Measurements from ENCODE around the gene LTV1.

LTV1 gene

DNA sequence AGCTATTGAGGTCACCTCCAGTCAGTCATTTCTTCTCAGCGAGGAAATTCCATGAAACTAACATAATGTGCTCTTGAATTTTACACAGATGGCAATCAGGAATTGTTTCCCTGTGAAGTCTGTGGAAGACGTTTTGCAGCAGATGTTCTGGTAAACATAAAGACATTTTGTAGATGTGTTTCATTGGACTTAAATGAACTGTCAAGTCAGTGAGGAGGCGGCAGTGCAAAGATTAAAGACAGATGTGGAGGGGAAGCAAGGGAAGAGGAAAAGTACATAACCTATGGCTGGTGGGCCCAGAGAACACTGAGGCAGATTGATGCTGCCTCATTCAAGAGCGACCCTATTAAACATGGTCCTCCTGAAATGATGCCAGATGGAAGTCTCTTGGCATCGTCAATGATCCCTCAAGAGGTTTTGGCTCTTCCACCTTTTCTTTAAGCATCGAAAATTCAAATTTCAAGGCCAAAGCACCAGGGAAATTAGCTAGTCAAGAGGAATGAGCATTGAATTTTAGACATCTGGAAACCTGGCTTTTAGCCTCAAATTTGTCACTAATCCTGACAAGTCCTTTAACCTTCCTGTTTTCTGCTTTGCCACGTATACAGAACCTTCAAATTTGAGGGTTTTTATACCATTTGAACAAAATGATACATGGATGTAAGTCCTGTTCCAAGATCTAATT, 41.2 kb downstream of the LTV1 start:
- H3K4me1 ChIP-seq: no peaks in the 10 kb centered on the region
- TF ChIP-seq, protein P1, sequence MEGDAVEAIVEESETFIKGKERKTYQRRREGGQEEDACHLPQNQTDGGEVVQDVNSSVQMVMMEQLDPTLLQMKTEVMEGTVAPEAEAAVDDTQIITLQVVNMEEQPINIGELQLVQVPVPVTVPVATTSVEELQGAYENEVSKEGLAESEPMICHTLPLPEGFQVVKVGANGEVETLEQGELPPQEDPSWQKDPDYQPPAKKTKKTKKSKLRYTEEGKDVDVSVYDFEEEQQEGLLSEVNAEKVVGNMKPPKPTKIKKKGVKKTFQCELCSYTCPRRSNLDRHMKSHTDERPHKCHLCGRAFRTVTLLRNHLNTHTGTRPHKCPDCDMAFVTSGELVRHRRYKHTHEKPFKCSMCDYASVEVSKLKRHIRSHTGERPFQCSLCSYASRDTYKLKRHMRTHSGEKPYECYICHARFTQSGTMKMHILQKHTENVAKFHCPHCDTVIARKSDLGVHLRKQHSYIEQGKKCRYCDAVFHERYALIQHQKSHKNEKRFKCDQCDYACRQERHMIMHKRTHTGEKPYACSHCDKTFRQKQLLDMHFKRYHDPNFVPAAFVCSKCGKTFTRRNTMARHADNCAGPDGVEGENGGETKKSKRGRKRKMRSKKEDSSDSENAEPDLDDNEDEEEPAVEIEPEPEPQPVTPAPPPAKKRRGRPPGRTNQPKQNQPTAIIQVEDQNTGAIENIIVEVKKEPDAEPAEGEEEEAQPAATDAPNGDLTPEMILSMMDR (IDR thresholded peaks at IDR 0.05; ENCODE audit: low read depth, low read length): no peak
- H3K4me3 ChIP-seq (ENCODE audit: low read depth, low read length): no peak overlapping the region
- no peak for DNase-seq
- no peaks in the 10 kb centered on the region for H3K36me3 ChIP-seq
- no peaks in the 10 kb centered on the region for H3K9me3 ChIP-seq
- H3K27me3 ChIP-seq: no peaks in the 10 kb centered on the region

DNA sequence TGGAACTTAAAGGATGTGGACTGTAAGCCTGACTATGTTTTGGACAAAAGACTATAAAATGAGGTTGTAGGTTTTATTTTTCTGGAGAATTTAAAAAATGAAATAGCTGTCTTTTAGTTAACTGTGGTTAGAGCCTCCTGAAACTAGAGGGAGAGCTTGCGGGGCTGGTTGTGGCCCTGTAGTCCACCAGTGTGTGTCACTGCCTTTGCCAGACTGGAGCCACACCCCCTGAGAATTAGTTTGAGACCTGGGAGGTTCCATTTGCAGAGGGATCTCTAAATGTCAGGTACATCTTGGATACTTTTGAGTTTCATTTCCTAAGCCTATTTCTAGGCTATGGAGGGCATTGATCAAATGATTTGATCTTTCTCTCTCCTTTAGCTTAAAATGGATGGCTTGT, 42.0 kb downstream of the LTV1 start:
- TF ChIP-seq, protein P1 (IDR thresholded peaks at IDR 0.05; ENCODE audit: low read depth, low read length): no peak
- H3K4me3 ChIP-seq (ENCODE audit: low read depth, low read length): no peak overlapping the region

DNA sequence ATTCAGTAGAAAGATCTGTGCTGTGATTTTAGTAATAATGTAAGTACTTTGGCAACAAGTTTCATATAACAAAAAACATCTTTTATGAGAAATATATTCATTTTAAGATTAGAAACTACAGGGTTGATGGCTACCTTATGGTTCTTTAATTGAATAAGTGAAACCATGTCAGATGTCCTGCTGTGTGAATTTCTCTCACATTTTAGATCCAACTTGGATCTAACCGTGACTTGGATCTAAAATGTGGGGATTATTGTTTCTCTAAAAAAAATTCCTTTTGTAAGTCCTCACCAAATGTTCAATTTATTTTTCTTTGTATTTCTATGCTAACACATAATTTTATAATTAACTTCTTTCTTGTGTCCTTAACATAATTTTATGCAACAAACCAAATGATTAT, 51.5 kb downstream of the LTV1 start:
- H3K36me3 ChIP-seq: no peaks in the 10 kb centered on the region
- no peaks in the 10 kb centered on the region for H3K9me3 ChIP-seq
- no peak for DNase-seq
- TF ChIP-seq, protein P1 (IDR thresholded peaks at IDR 0.05; ENCODE audit: low read depth, low read length): no peak
- H3K4me1 ChIP-seq: no peaks in the 10 kb centered on the region
- no peak overlapping the region for H3K4me3 ChIP-seq (ENCODE audit: low read depth, low read length)
- H3K27me3 ChIP-seq: no peaks in the 10 kb centered on the region

More for the DNA sequence above, 42.0 kb downstream of the LTV1 start:
- no peaks in the 10 kb centered on the region for H3K4me1 ChIP-seq
- H3K27me3 ChIP-seq: no peaks in the 10 kb centered on the region
- no peak for DNase-seq
- H3K36me3 ChIP-seq: no peaks in the 10 kb centered on the region
- H3K9me3 ChIP-seq: no peaks in the 10 kb centered on the region

DNA sequence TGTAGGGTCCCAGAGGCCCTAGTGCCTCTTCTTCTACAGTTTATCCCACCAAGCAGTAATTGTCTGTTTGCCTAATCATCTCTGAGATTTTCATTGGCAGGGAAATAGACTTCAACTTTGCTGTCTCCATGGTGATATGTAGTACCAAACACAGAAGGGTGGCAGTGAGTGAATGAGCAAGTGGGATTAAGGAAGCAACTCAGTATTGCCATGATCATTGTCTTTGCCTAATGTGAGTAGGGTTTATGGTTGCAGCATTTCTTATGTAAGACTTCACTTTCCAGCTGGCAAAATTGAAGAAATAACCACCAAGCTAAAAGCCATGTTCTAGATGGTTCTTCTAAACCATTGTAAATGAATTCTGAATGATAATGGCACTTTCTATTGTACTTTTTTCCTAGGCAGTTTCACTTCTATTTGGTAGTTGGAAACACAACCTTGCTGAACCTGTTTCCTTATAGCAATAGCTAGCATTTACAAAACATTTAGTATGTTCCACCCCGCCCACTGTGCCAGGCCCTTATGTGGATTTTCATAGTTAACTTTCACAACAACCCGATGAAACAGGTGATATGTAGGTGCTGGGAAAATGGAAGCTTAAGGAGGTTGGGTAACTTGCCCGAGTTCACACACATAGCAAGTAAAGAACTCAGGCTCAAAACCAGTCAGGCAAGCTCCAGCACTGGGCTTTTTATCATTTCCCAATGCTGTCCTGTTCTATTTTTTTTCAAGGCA, 53.2 kb downstream of the LTV1 start:
- DNase-seq: no peak
- TF ChIP-seq, protein P1 (IDR thresholded peaks at IDR 0.05; ENCODE audit: low read depth, low read length): no peak
- Histone ChIP-seq H3K4me1 (no peaks in the 10 kb centered on the region), H3K9me3 (no peaks in the 10 kb centered on the region), H3K27me3 (no peaks in the 10 kb centered on the region), H3K4me3 (ENCODE audit: low read depth, low read length) (no peak overlapping the region), H3K36me3 (no peaks in the 10 kb centered on the region)

DNA sequence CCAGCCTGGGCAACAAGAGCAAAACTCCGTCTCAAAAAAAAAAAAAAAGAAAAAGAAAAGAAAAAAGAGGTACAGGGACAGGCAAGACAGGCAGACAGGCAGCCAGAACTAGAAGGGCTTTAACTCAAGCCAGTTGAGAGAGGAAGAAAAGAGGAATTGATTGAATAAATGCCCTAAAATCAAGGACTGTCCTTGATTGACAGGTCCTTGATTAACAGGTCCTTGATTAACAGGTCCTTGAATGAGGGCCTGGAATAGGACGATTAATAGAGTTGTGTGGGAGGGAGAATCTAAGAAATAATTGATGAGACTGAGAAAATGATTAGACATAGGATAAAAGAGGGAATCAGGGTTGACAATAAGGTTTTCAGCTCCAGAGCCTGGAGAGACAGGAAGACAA, 57.2 kb downstream of the LTV1 start:
- Histone ChIP-seq H3K9me3 (no peaks in the 10 kb centered on the region), H3K4me3 (ENCODE audit: low read depth, low read length) (no peak overlapping the region), H3K27me3 (no peaks in the 10 kb centered on the region), H3K36me3 (no peaks in the 10 kb centered on the region), H3K4me1 (no peaks in the 10 kb centered on the region)
- TF ChIP-seq, protein P1 (IDR thresholded peaks at IDR 0.05; ENCODE audit: low read depth, low read length): no peak
- no peak for DNase-seq
